GM18858 (cell line): ENCODE data around the gene LRRC4C.
A peak's percentile ranks its signal among the peaks of the same experiment; 100 is the strongest.
"Not testable (repeated sequence)": the region's sequence is repeated elsewhere in the genome, so short reads cannot be mapped to it uniquely, and the experiment has no call there.

Experiments used
- ATAC-seq: cut with Tn5 transposase; IDR thresholded peaks from one replicate; pipeline ENCODE4 v1.9.1; 2021; ENCODE audit not compliant: unreplicated experiment

LRRC4C gene

GRCh38 chr11:40188848-40189247 is 1270.6 kb downstream of the LRRC4C start:
- no peak for ATAC-seq

GRCh38 chr11:40187295-40187694 is 1272.2 kb downstream of the LRRC4C start:
- ATAC-seq: no peak

GRCh38 chr11:40186437-40187263 is 1272.8 kb downstream of the LRRC4C start:
- no peak for ATAC-seq

- ATAC-seq: no peak
These were observed 1273.7 kb downstream of the LRRC4C start for GRCh38 chr11:40185793-40186192.

- peak; percentile 91 for ATAC-seq
These were observed 1276.1 kb downstream of the LRRC4C start for GRCh38 chr11:40183073-40184064.

GRCh38 chr11:40179541-40179940 is 1279.9 kb downstream of the LRRC4C start:
- ATAC-seq: no peak

GRCh38 chr11:40178470-40178869 is 1281.0 kb downstream of the LRRC4C start:
- ATAC-seq: no peak

GRCh38 chr11:40175980-40176379 is 1283.5 kb downstream of the LRRC4C start:
- no peak for ATAC-seq

GRCh38 chr11:40170078-40170477 is 1289.4 kb downstream of the LRRC4C start:
- peak; percentile 43 for ATAC-seq

GRCh38 chr11:40168414-40168813 is 1291.0 kb downstream of the LRRC4C start:
- peak; percentile 89 for ATAC-seq

GRCh38 chr11:40167805-40168204 is 1291.6 kb downstream of the LRRC4C start:
- ATAC-seq: not testable (repeated sequence)

- no peak for ATAC-seq
These were observed 1292.6 kb downstream of the LRRC4C start for GRCh38 chr11:40166892-40167291.

- no peak for ATAC-seq
These were observed 1296.3 kb downstream of the LRRC4C start for GRCh38 chr11:40162901-40163883.

GRCh38 chr11:40161854-40162410 is 1297.5 kb downstream of the LRRC4C start:
- no peak for ATAC-seq

GRCh38 chr11:40160418-40160817 is 1299.0 kb downstream of the LRRC4C start:
- no peak for ATAC-seq

- no peak for ATAC-seq
These were observed 1309.7 kb downstream of the LRRC4C start for GRCh38 chr11:40149721-40150120.

- no peak for ATAC-seq
These were observed 1318.9 kb downstream of the LRRC4C start for GRCh38 chr11:40140560-40140959.

GRCh38 chr11:40139536-40139935 is 1319.9 kb downstream of the LRRC4C start:
- no peak for ATAC-seq

GRCh38 chr11:40139066-40139465 is 1320.4 kb downstream of the LRRC4C start:
- no peak for ATAC-seq
